Measurements from ENCODE around the gene ABCB1. TPM values are rescaled to one million over a fixed set of nuclear protein-coding genes. Genes with fewer than 3 reads are reported as not detected.

Gene ABCB1
- total RNA-seq, 4 donors from 2014 or later: 5.6 to 18.4 (median 8.2) TPM

GRCh38 chr7:87482115-87482514 lies 118.6 kb downstream of the ABCB1 start:
- Histone ChIP-seq H3K27me3 (peaks cover 9% of the 10 kb centered on the region), H3K9me3 (no peaks in the 10 kb centered on the region), H3K4me3 (no peak overlapping the region), H3K36me3 (no peaks in the 10 kb centered on the region), H3K27ac (no peak overlapping the region), H3K4me1 (no peaks in the 10 kb centered on the region)
- ATAC-seq: no peak
- 65 to 69% methylated on average over 2 to 3 of the region's 3 CpGs for WGBS, 2 donors (ENCODE audit: low coverage in 1 of 2)
- no peak for TF ChIP-seq CTCF (IDR thresholded peaks at IDR 0.05)
- TF ChIP-seq POLR2AphosphoS5 (IDR thresholded peaks at IDR 0.05): no peak
- no peak for TF ChIP-seq EP300 (IDR thresholded peaks at IDR 0.05)
- no peak for TF ChIP-seq POLR2A (IDR thresholded peaks at IDR 0.05)

GRCh38 chr7:87480386-87480785 lies 120.3 kb downstream of the ABCB1 start:
- no peak for ATAC-seq
- H3K27ac ChIP-seq: no peak overlapping the region
- H3K27me3 ChIP-seq: peaks cover 27% of the 10 kb centered on the region
- H3K36me3 ChIP-seq: no peaks in the 10 kb centered on the region
- H3K4me3 ChIP-seq: no peak overlapping the region
- H3K4me1 ChIP-seq: peaks cover 0 to 7% (median 0%) of the 10 kb centered on the region in 3 donors
- TF ChIP-seq CTCF (IDR thresholded peaks at IDR 0.05) (no peak), POLR2A (IDR thresholded peaks at IDR 0.05) (no peak), POLR2AphosphoS5 (IDR thresholded peaks at IDR 0.05) (no peak), EP300 (IDR thresholded peaks at IDR 0.05) (no peak)
- no peaks in the 10 kb centered on the region for H3K9me3 ChIP-seq
- 79 to 100% methylated on average over 2 of the region's 2 CpGs for WGBS, 2 donors (ENCODE audit: low coverage in 1 of 2)

- H3K27me3 ChIP-seq: peaks cover 31% of the 10 kb centered on the region
- TF ChIP-seq POLR2AphosphoS5 (IDR thresholded peaks at IDR 0.05) (no peak), POLR2A (IDR thresholded peaks at IDR 0.05) (no peak), EP300 (IDR thresholded peaks at IDR 0.05) (no peak), CTCF (IDR thresholded peaks at IDR 0.05) (no peak)
Observed at GRCh38 chr7:87479951-87480350, 120.7 kb downstream of the ABCB1 start.

GRCh38 chr7:87476179-87476557 lies 124.5 kb downstream of the ABCB1 start:
- no peak for ATAC-seq
- no peak for TF ChIP-seq POLR2A (IDR thresholded peaks at IDR 0.05)
- no peak for TF ChIP-seq POLR2AphosphoS5 (IDR thresholded peaks at IDR 0.05)
- TF ChIP-seq CTCF (IDR thresholded peaks at IDR 0.05): no peak
- no peak for TF ChIP-seq EP300 (IDR thresholded peaks at IDR 0.05)
- H3K4me3 ChIP-seq: peak overlapping the region in 1 of 2 donors; percentile 57
- H3K4me1 ChIP-seq: peaks cover 0 to 21% (median 3%) of the 10 kb centered on the region in 3 donors
- WGBS, 2 donors (ENCODE audit: low coverage in 1 of 2): 49% methylated on average over 4 of the region's 8 CpGs; no CpG with 5 or more reads in 1 of the 2 donors
- peaks cover 41% of the 10 kb centered on the region for H3K27me3 ChIP-seq
- H3K27ac ChIP-seq: no peak overlapping the region
- no peaks in the 10 kb centered on the region for H3K36me3 ChIP-seq
- no peaks in the 10 kb centered on the region for H3K9me3 ChIP-seq

More at GRCh38 chr7:87479951-87480350, 120.7 kb downstream of the ABCB1 start:
- ATAC-seq: no peak
- H3K36me3 ChIP-seq: no peaks in the 10 kb centered on the region
- H3K4me1 ChIP-seq: peaks cover 0 to 12% (median 3%) of the 10 kb centered on the region in 3 donors
- H3K4me3 ChIP-seq: no peak overlapping the region
- no peak overlapping the region for H3K27ac ChIP-seq
- WGBS, 2 donors (ENCODE audit: low coverage in 1 of 2): 83 to 95% methylated on average over 2 of the region's 2 CpGs
- H3K9me3 ChIP-seq: no peaks in the 10 kb centered on the region

- H3K27ac ChIP-seq: peak within 1 kb of the TSS in 3 of 4 donors; percentile 4 to 34 (median 32)
- WGBS, 2 donors (ENCODE audit: low coverage in 1 of 2): 0% methylated on average over 3 of the region's 80 CpGs; no CpG with 5 or more reads in 1 of the 2 donors
- peak; percentile 29 for ATAC-seq
Observed at GRCh38 chr7:87475359-87476178, 125.1 kb downstream of the ABCB1 start, which contains the start of gene ABCB4. ABCB4 (minus strand) TSS chr7:87475680; CDS start chr7:87475465, 215 bp downstream.

More at GRCh38 chr7:87475359-87476178, 125.1 kb downstream of the ABCB1 start, which contains the start of gene ABCB4:
- TF ChIP-seq POLR2AphosphoS5 (IDR thresholded peaks at IDR 0.05): no peak
- Histone ChIP-seq H3K4me1 (peaks cover 0 to 21% (median 3%) of the 10 kb centered on the region in 3 donors), H3K4me3 (peak within 1 kb of the TSS; percentile 14 to 57), H3K9me3 (no peaks in the 10 kb centered on the region), H3K27me3 (peaks cover 41% of the 10 kb centered on the region), H3K36me3 (no peaks in the 10 kb centered on the region)
